ENCODE data around the gene GINS1.
"Not testable (repeated sequence)": the region's sequence is repeated elsewhere in the genome, so short reads cannot be mapped to it uniquely, and the experiment has no call there.

Gene GINS1

GRCh38 chr20:25468126-25469075 lies 60.9 kb downstream of the GINS1 start:
- DNase-seq (ENCODE audit: insufficient read length, low spot score) (no peak), FAIRE-seq (no peak)
- no peak for TF ChIP-seq TAF1 (IDR thresholded peaks at IDR 0.05; ENCODE audit: low read depth, low read length)
- no peak for TF ChIP-seq POLR2A (IDR thresholded peaks at IDR 0.05; ENCODE audit: low read depth, low read length)
- TF ChIP-seq POU2F2 (IDR thresholded peaks at IDR 0.05; ENCODE audit: low read depth, low read length), result no peak
- TF ChIP-seq POLR2AphosphoS5 (IDR thresholded peaks at IDR 0.05; ENCODE audit: low read depth, low read length), result no peak
- no peak for TF ChIP-seq PAX5 (IDR thresholded peaks at IDR 0.05; ENCODE audit: insufficient read depth, low read length, severe bottlenecking)
- TF ChIP-seq SPI1 (IDR thresholded peaks at IDR 0.05; ENCODE audit: low read depth, low read length), result no peak

- DNase-seq (ENCODE audit: insufficient read length, low spot score) (no peak), FAIRE-seq (no peak)
- TF ChIP-seq POU2F2 (IDR thresholded peaks at IDR 0.05; ENCODE audit: low read depth, low read length) (no peak), POLR2A (IDR thresholded peaks at IDR 0.05; ENCODE audit: low read depth, low read length) (no peak), POLR2AphosphoS5 (IDR thresholded peaks at IDR 0.05; ENCODE audit: low read depth, low read length) (no peak), TAF1 (IDR thresholded peaks at IDR 0.05; ENCODE audit: low read depth, low read length) (no peak), SPI1 (IDR thresholded peaks at IDR 0.05; ENCODE audit: low read depth, low read length) (no peak), PAX5 (IDR thresholded peaks at IDR 0.05; ENCODE audit: insufficient read depth, low read length, severe bottlenecking) (no peak)
Measured at GRCh38 chr20:25469558-25469957, 62.1 kb downstream of the GINS1 start.

- peak; percentile 60 for TF ChIP-seq PAX5 (IDR thresholded peaks at IDR 0.05; ENCODE audit: insufficient read depth, low read length, severe bottlenecking)
- TF ChIP-seq TAF1 (IDR thresholded peaks at IDR 0.05; ENCODE audit: low read depth, low read length), result no peak
- peak; percentile 52 for DNase-seq (ENCODE audit: insufficient read length, low spot score)
- peak; percentile 71 for FAIRE-seq
Measured at GRCh38 chr20:25470045-25470444, 62.6 kb downstream of the GINS1 start.

GRCh38 chr20:25471020-25471419 lies 63.5 kb downstream of the GINS1 start:
- no peak for FAIRE-seq
- no peak for DNase-seq (ENCODE audit: insufficient read length, low spot score)
- TF ChIP-seq TAF1 (IDR thresholded peaks at IDR 0.05; ENCODE audit: low read depth, low read length), result no peak
- no peak for TF ChIP-seq POU2F2 (IDR thresholded peaks at IDR 0.05; ENCODE audit: low read depth, low read length)
- TF ChIP-seq POLR2AphosphoS5 (IDR thresholded peaks at IDR 0.05; ENCODE audit: low read depth, low read length), result no peak
- no peak for TF ChIP-seq POLR2A (IDR thresholded peaks at IDR 0.05; ENCODE audit: low read depth, low read length)
- TF ChIP-seq SPI1 (IDR thresholded peaks at IDR 0.05; ENCODE audit: low read depth, low read length), result no peak
- TF ChIP-seq PAX5 (IDR thresholded peaks at IDR 0.05; ENCODE audit: insufficient read depth, low read length, severe bottlenecking), result no peak

GRCh38 chr20:25473297-25473696 lies 65.8 kb downstream of the GINS1 start:
- FAIRE-seq; DNase-seq (ENCODE audit: insufficient read length, low spot score): not testable (repeated sequence)

GRCh38 chr20:25476106-25477013 lies 68.9 kb downstream of the GINS1 start:
- FAIRE-seq (no peak), DNase-seq (ENCODE audit: insufficient read length, low spot score) (no peak)
- TF ChIP-seq POU2F2 (IDR thresholded peaks at IDR 0.05; ENCODE audit: low read depth, low read length) (no peak), POLR2A (IDR thresholded peaks at IDR 0.05; ENCODE audit: low read depth, low read length) (no peak), SPI1 (IDR thresholded peaks at IDR 0.05; ENCODE audit: low read depth, low read length) (no peak), PAX5 (IDR thresholded peaks at IDR 0.05; ENCODE audit: insufficient read depth, low read length, severe bottlenecking) (no peak), POLR2AphosphoS5 (IDR thresholded peaks at IDR 0.05; ENCODE audit: low read depth, low read length) (no peak), TAF1 (IDR thresholded peaks at IDR 0.05; ENCODE audit: low read depth, low read length) (no peak)

- DNase-seq (ENCODE audit: insufficient read length, low spot score) (no peak), FAIRE-seq (no peak)
- TF ChIP-seq POLR2A (IDR thresholded peaks at IDR 0.05; ENCODE audit: low read depth, low read length) (no peak), POLR2AphosphoS5 (IDR thresholded peaks at IDR 0.05; ENCODE audit: low read depth, low read length) (no peak), POU2F2 (IDR thresholded peaks at IDR 0.05; ENCODE audit: low read depth, low read length) (no peak), TAF1 (IDR thresholded peaks at IDR 0.05; ENCODE audit: low read depth, low read length) (no peak), SPI1 (IDR thresholded peaks at IDR 0.05; ENCODE audit: low read depth, low read length) (no peak), PAX5 (IDR thresholded peaks at IDR 0.05; ENCODE audit: insufficient read depth, low read length, severe bottlenecking) (no peak)
Measured at GRCh38 chr20:25477014-25477882, 69.8 kb downstream of the GINS1 start.

GRCh38 chr20:25478889-25479568 lies 71.6 kb downstream of the GINS1 start:
- DNase-seq (ENCODE audit: insufficient read length, low spot score) (no peak), FAIRE-seq (no peak)
- TF ChIP-seq POLR2AphosphoS5 (IDR thresholded peaks at IDR 0.05; ENCODE audit: low read depth, low read length), result no peak
- no peak for TF ChIP-seq PAX5 (IDR thresholded peaks at IDR 0.05; ENCODE audit: insufficient read depth, low read length, severe bottlenecking)
- no peak for TF ChIP-seq SPI1 (IDR thresholded peaks at IDR 0.05; ENCODE audit: low read depth, low read length)

Data from GM12891 (cell line).